Mucosa of descending colon (tissue), 3 donors: Measurements from ENCODE around the gene MTMR4. TPM values are rescaled to one million over a fixed set of nuclear protein-coding genes. Genes with fewer than 3 reads are reported as not detected.
A peak's percentile ranks its signal among the peaks of the same experiment; 100 is the strongest.

Experiments
- ATAC-seq: fragments of 200-7000 bp; cut with Tn5 transposase; one replicate; pipeline ENCODE4 v1.9.1; 2020; ENCODE audit warnings: mild to moderate bottlenecking, moderate library complexity
- DNase-seq, 3 donors: peaks; one replicate each; pipeline ENCODE4 v3.0.0-alpha.2; 2020
- H3K36me3 ChIP-seq: fragments of 200-600 bp; one replicate; pipeline ENCODE4 v1.8.0; 2021; ENCODE audit warnings: low read depth, mild to moderate bottlenecking
- H3K4me1 ChIP-seq: fragments of 200-600 bp; one replicate; pipeline ENCODE4 v1.8.0; 2021; ENCODE audit warnings: low read depth, mild to moderate bottlenecking
- H3K4me3 ChIP-seq: fragments of 200-600 bp; one replicate; pipeline ENCODE4 v1.8.0; 2021; ENCODE audit warnings: mild to moderate bottlenecking
- H3K9me3 ChIP-seq: fragments of 200-600 bp; one replicate; pipeline ENCODE4 v1.8.0; 2021; ENCODE audit warnings: mild to moderate bottlenecking
- CTCF ChIP-seq: fragments of 200-600 bp; IDR thresholded peaks from one replicate; pipeline ENCODE4 v1.8.0; 2022; ENCODE audit warnings: antibody characterized with exemption, mild to moderate bottlenecking
- intact Hi-C, 2 donors: fragments of 100-400 bp; cut with DNase I in 1 of 2; cut with micrococcal nuclease in 1 of 2; formaldehyde crosslinking; loops; one replicate each; pipeline versions ENCODE4 v1.11.0 to v1.11.1; 2022; cut with DNase I, micrococcal nuclease
- total RNA-seq, 3 donors: library from RNA; stranded (reverse); fragmentation: NEBNext Ultra II Directional in 2 of 3; extraction: Animal tissue kit (Norgen Biotek cat#: 25700) in 2 of 3; gene quantifications; one replicate each; pipeline versions ENCODE4 v1.2.1 to v1.2.4, GENCODE V29; 2021 to 2023
- donor health status: DM: no; HTN: no; CAD: no; lungs with moderate emphysema.
- donor health status: DM: no; HTN: no; CAD: no.
- donor health status: DM: no; HTN: yes; CAD: no.

The MTMR4 gene
- total RNA-seq, 3 donors from 2014 or later, result 38.9 to 61.9 (median 47.3) TPM

GRCh38 chr17:58447039-58447975 is 67.1 kb downstream of the MTMR4 start:
- no peak overlapping the region for H3K4me3 ChIP-seq
- no peaks in the 10 kb centered on the region for H3K4me1 ChIP-seq
- intact Hi-C loops, result loop anchor here in 1 of 2 donors (1.0 kb wide), 1 partner anchor 130 kb away; no protein-coding TSS in a partner anchor
- ATAC-seq, result peak; percentile 94
- no peaks in the 10 kb centered on the region for H3K36me3 ChIP-seq
- TF ChIP-seq CTCF, result peak; percentile 48
- no peaks in the 10 kb centered on the region for H3K9me3 ChIP-seq
- peak; percentile 53 to 86 (median 83) for DNase-seq

- Histone ChIP-seq H3K9me3 (no peaks in the 10 kb centered on the region), H3K4me3 (no peak overlapping the region), H3K4me1 (no peaks in the 10 kb centered on the region), H3K36me3 (no peaks in the 10 kb centered on the region)
- intact Hi-C loops, result no loop called here
- DNase-seq, result no peak
- no peak for ATAC-seq
- TF ChIP-seq CTCF, result no peak
Measured at GRCh38 chr17:58446086-58446485, 68.4 kb downstream of the MTMR4 start.

Other genes starting within 250 kb of the MTMR4 start
- under 1 TPM in 1 of 3 donors, not detected in 2; 0.19 TPM for gene MPO, start 233.7 kb downstream of the MTMR4 start, total RNA-seq
- 10 to 100 TPM in 1 of 3 donors, 1 to 10 TPM in 2; 5.3 to 27.7 (median 8.3) TPM for gene TSPOAP1, start 185.8 kb downstream of the MTMR4 start, total RNA-seq
- 10 to 100 TPM; 57.9 to 79.5 (median 68.9) TPM for gene SUPT4H1, start 162.4 kb downstream of the MTMR4 start, total RNA-seq
- gene RNF43, start 97.1 kb downstream of the MTMR4 start, total RNA-seq, result 10 to 100 TPM; 24.2 to 68.5 (median 37.7) TPM
- gene HSF5, start 26.2 kb downstream of the MTMR4 start, total RNA-seq, result under 1 TPM in 2 of 3 donors, not detected in 1; 0.07 to 0.09 TPM
- gene TEX14, start 177.4 kb upstream of the MTMR4 start, total RNA-seq, result under 1 TPM in 1 of 3 donors, not detected in 2; 0.28 TPM
- gene RAD51C, start 178.0 kb upstream of the MTMR4 start, total RNA-seq, result 10 to 100 TPM in 2 of 3 donors, 1 to 10 TPM in 1; 6.2 to 20.3 (median 18.9) TPM
- under 1 TPM in 2 of 3 donors, not detected in 1; 0.47 to 0.48 TPM for gene PPM1E, start 241.2 kb upstream of the MTMR4 start, total RNA-seq